HG03039 (cell line): ENCODE results near the gene NCOA4.
"Not testable (repeated sequence)": the region's sequence is repeated elsewhere in the genome, so short reads cannot be mapped to it uniquely, and the experiment has no call there.

Experiments
- ATAC-seq: cut with Tn5 transposase; IDR thresholded peaks from one replicate; pipeline ENCODE4 v1.9.1; 2021; ENCODE audit warnings: mild to moderate bottlenecking, moderate library complexity; ENCODE audit not compliant: unreplicated experiment

Gene NCOA4

GRCh38 chr10:46052791-46053375 lies 22.5 kb upstream of the NCOA4 start:
- no peak for ATAC-seq

GRCh38 chr10:46052057-46052790 lies 21.8 kb upstream of the NCOA4 start:
- no peak for ATAC-seq

GRCh38 chr10:46050941-46051623 lies 20.7 kb upstream of the NCOA4 start:
- ATAC-seq, result no peak

GRCh38 chr10:46049497-46049831 lies 19.0 kb upstream of the NCOA4 start:
- ATAC-seq, result not testable (repeated sequence)

GRCh38 chr10:46048152-46048551 lies 17.7 kb upstream of the NCOA4 start:
- ATAC-seq, result no peak

- no peak for ATAC-seq
These were observed 15.8 kb upstream of the NCOA4 start, which contains the start of gene MSMB for GRCh38 chr10:46046261-46046660. Gene MSMB (minus strand): TSS chr10:46046269. CDS start chr10:46046237, 32 bp downstream.

- no peak for ATAC-seq
These were observed 12.1 kb upstream of the NCOA4 start for GRCh38 chr10:46042527-46042926.

- no peak for ATAC-seq
These were observed 9.6 kb upstream of the NCOA4 start for GRCh38 chr10:46040004-46040403.

- no peak for ATAC-seq
These were observed 6.8 kb upstream of the NCOA4 start for GRCh38 chr10:46037107-46037825.

GRCh38 chr10:46035923-46036849 lies 5.8 kb upstream of the NCOA4 start:
- ATAC-seq, result no peak

GRCh38 chr10:46033602-46034011 lies 3.2 kb upstream of the NCOA4 start:
- ATAC-seq, result no peak

- no peak for ATAC-seq
These were observed 1.5 kb upstream of the NCOA4 start for GRCh38 chr10:46031648-46032532.

GRCh38 chr10:46029461-46030030 lies 877 bp downstream of the NCOA4 start:
- no peak for ATAC-seq

GRCh38 chr10:46028584-46029460 lies 1.6 kb downstream of the NCOA4 start:
- peak; percentile 31 for ATAC-seq

GRCh38 chr10:46026106-46026505 lies 4.3 kb downstream of the NCOA4 start:
- ATAC-seq, result no peak

GRCh38 chr10:46025406-46025805 lies 5.0 kb downstream of the NCOA4 start:
- no peak for ATAC-seq

- ATAC-seq, result no peak
These were observed 5.5 kb downstream of the NCOA4 start for GRCh38 chr10:46024948-46025347.
